SK-N-SH treated with all-trans-retinoic acid at 6 μM for 48 hours (cell line): ENCODE data around the gene RIOX2.

ENCODE experiments used
- ATAC-seq: fragments of 200-7000 bp; cut with Tn5 transposase; 3 replicates; pipeline ENCODE4 v1.9.1; 2020; ENCODE audit warnings: mild to moderate bottlenecking, moderate library complexity
- ARNTL ChIP-seq: fragments of 450-650 bp; formaldehyde crosslinking; IDR thresholded peaks from 2 replicates; pipeline ENCODE4 v1.5.0; 2020; ENCODE audit warnings: low read depth, mild to moderate bottlenecking, moderate library complexity, borderline replicate concordance
- BACH2 ChIP-seq: fragments of 250-450 bp; sonication (Bioruptor Pico); IDR thresholded peaks from 2 replicates; pipeline ENCODE4 v1.9.0; 2021; ENCODE audit warnings: mild to moderate bottlenecking, borderline replicate concordance
- CREB5 ChIP-seq: fragments of 250-450 bp; sonication (Bioruptor Pico); IDR thresholded peaks from 2 replicates; pipeline ENCODE4 v1.5.1; 2020; ENCODE audit warnings: low read depth, mild to moderate bottlenecking, moderate library complexity
- CSDC2 ChIP-seq: fragments of 250-450 bp; sonication (Bioruptor Pico); IDR thresholded peaks from 2 replicates; pipeline ENCODE4 v1.5.0; 2020; ENCODE audit warnings: mild to moderate bottlenecking, moderate library complexity
- CSRNP3 ChIP-seq: fragments of 250-450 bp; sonication (Bioruptor Pico); IDR thresholded peaks from 2 replicates; pipeline ENCODE4 v1.5.1; 2021; ENCODE audit warnings: mild to moderate bottlenecking, moderate library complexity
- ESRRG ChIP-seq: fragments of 250-450 bp; sonication (Bioruptor Pico); IDR thresholded peaks from 2 replicates; pipeline ENCODE4 v1.6.1; 2021; ENCODE audit warnings: mild to moderate bottlenecking
- GLIS3 ChIP-seq: fragments of 250-450 bp; sonication (Bioruptor Pico); IDR thresholded peaks from 2 replicates; pipeline ENCODE4 v1.5.0; 2020; ENCODE audit warnings: mild to moderate bottlenecking, moderate library complexity
- ISL1 ChIP-seq: fragments of 250-450 bp; sonication (Bioruptor Pico); IDR thresholded peaks from 2 replicates; pipeline ENCODE4 v2.1.2; 2022; ENCODE audit warnings: mild to moderate bottlenecking, moderate library complexity
- OSR1 ChIP-seq: fragments of 250-450 bp; sonication (Bioruptor Pico); IDR thresholded peaks from 2 replicates; pipeline ENCODE4 v1.8.0; 2022; ENCODE audit warnings: moderate library complexity, mild to moderate bottlenecking, inconsistent platforms
- PATZ1 ChIP-seq: fragments of 250-450 bp; sonication (Bioruptor Pico); IDR thresholded peaks from 2 replicates; pipeline ENCODE4 v1.8.0; 2020; ENCODE audit warnings: mild to moderate bottlenecking, moderate library complexity, borderline replicate concordance
- POU6F1 ChIP-seq: fragments of 250-450 bp; sonication (Bioruptor Pico); IDR thresholded peaks from 2 replicates; pipeline ENCODE4 v1.8.0; 2021; ENCODE audit warnings: low read depth, mild to moderate bottlenecking, moderate library complexity, borderline replicate concordance
- PPARA ChIP-seq: fragments of 250-450 bp; sonication (Bioruptor Pico); IDR thresholded peaks from 2 replicates; pipeline ENCODE4 v1.5.0; 2020; ENCODE audit warnings: mild to moderate bottlenecking, borderline replicate concordance
- RARB ChIP-seq: fragments of 250-450 bp; sonication (Bioruptor Pico); IDR thresholded peaks from 2 replicates; pipeline ENCODE4 v1.8.0; 2021; ENCODE audit warnings: mild to moderate bottlenecking, moderate library complexity
- SNAI2 ChIP-seq: fragments of 250-450 bp; sonication (Bioruptor Pico); IDR thresholded peaks from 2 replicates; pipeline ENCODE4 v1.5.0; 2020; ENCODE audit warnings: mild to moderate bottlenecking, moderate library complexity
- TCF4 ChIP-seq: fragments of 250-450 bp; sonication (Bioruptor Pico); IDR thresholded peaks from 2 replicates; pipeline ENCODE4 v1.8.0; 2021; ENCODE audit warnings: mild to moderate bottlenecking, moderate library complexity, borderline replicate concordance
- TOX ChIP-seq: fragments of 250-450 bp; sonication (Bioruptor Pico); IDR thresholded peaks from 2 replicates; pipeline ENCODE4 v1.8.0; 2021; ENCODE audit warnings: mild to moderate bottlenecking, moderate library complexity, borderline replicate concordance
- TSHZ2 ChIP-seq: fragments of 250-450 bp; sonication (Bioruptor Pico); IDR thresholded peaks from 2 replicates; pipeline ENCODE4 v1.5.0; 2020; ENCODE audit warnings: mild to moderate bottlenecking, moderate library complexity
- ZC3H10 ChIP-seq: fragments of 250-450 bp; sonication (Bioruptor Pico); IDR thresholded peaks from 2 replicates; pipeline ENCODE4 v1.5.1; 2021; ENCODE audit warnings: mild to moderate bottlenecking, moderate library complexity
- ZFP3 ChIP-seq: fragments of 250-450 bp; sonication (Bioruptor Pico); IDR thresholded peaks from 2 replicates; pipeline ENCODE4 v1.5.0; 2020; ENCODE audit warnings: mild to moderate bottlenecking, moderate library complexity
- ZFP30 ChIP-seq: fragments of 450-650 bp; formaldehyde crosslinking; IDR thresholded peaks from 2 replicates; pipeline ENCODE4 v1.5.0; 2022; ENCODE audit warnings: mild to moderate bottlenecking, moderate library complexity
- ZNF565 ChIP-seq: fragments of 450-650 bp; formaldehyde crosslinking; conservative IDR thresholded peaks from 2 replicates; pipeline ENCODE4 v1.5.0; 2020; ENCODE audit warnings: low read depth, mild to moderate bottlenecking, moderate library complexity
- ZNF70 ChIP-seq: fragments of 450-650 bp; formaldehyde crosslinking; IDR thresholded peaks from 2 replicates; pipeline ENCODE4 v1.5.0; 2020; ENCODE audit warnings: mild to moderate bottlenecking, moderate library complexity

The RIOX2 gene

GRCh38 chr3:97994328-97994945 lies 22.2 kb upstream of the RIOX2 start:
- ATAC-seq: no peak

GRCh38 chr3:97993526-97993925 lies 21.3 kb upstream of the RIOX2 start:
- TF ChIP-seq ZNF565 (CRISPR knock-in tag) (no peak), GLIS3 (CRISPR knock-in tag) (no peak)
- no peak for ATAC-seq

More at GRCh38 chr3:97994328-97994945, 22.2 kb upstream of the RIOX2 start:
- no peak for TF ChIP-seq ZFP30
- no peak for TF ChIP-seq RARB (CRISPR knock-in tag)
- no peak for TF ChIP-seq TOX
- no peak for TF ChIP-seq SNAI2 (CRISPR knock-in tag)

- no peak for TF ChIP-seq ARNTL (CRISPR knock-in tag)
- no peak for TF ChIP-seq ZFP30
- no peak for TF ChIP-seq CSRNP3 (CRISPR knock-in tag)
- ATAC-seq: no peak
Observed at GRCh38 chr3:97992547-97993173, 20.4 kb upstream of the RIOX2 start.

- no peak for ATAC-seq
- TF ChIP-seq CSRNP3 (CRISPR knock-in tag) (no peak), ZC3H10 (no peak), POU6F1 (CRISPR knock-in tag) (no peak), TOX (no peak), ZFP3 (CRISPR knock-in tag) (no peak), PPARA (CRISPR knock-in tag) (no peak), TSHZ2 (CRISPR knock-in tag) (no peak), ESRRG (CRISPR knock-in tag) (no peak), CREB5 (CRISPR knock-in tag) (no peak), PATZ1 (no peak), OSR1 (no peak), RARB (CRISPR knock-in tag) (no peak), GLIS3 (CRISPR knock-in tag) (no peak), CSDC2 (CRISPR knock-in tag) (no peak), ZNF70 (no peak), TCF4 (CRISPR knock-in tag) (no peak), ISL1 (CRISPR knock-in tag) (no peak), ZFP30 (no peak), ARNTL (CRISPR knock-in tag) (no peak), BACH2 (CRISPR knock-in tag) (no peak)
Observed at GRCh38 chr3:97991293-97991682, 19.1 kb upstream of the RIOX2 start.
